CD4-positive, alpha-beta T cell treated with Interleukin-17A for 4 hours (primary cell): ENCODE measurements around the gene ZBED1.
"Not testable (repeated sequence)": the region's sequence is repeated elsewhere in the genome, so short reads cannot be mapped to it uniquely, and the experiment has no call there.

ENCODE experiments used
- DNase-seq: peaks from one replicate; pipeline ENCODE4 v3.0.0-alpha.2; 2020; ENCODE audit warnings: mixed read lengths

Gene ZBED1

GRCh38 chrX:2517055-2517454 is 16.3 kb upstream of the ZBED1 start:
- no peak for DNase-seq

- no peak for DNase-seq
Measured at GRCh38 chrX:2516623-2517022, 15.8 kb upstream of the ZBED1 start.

GRCh38 chrX:2514131-2514530 is 13.4 kb upstream of the ZBED1 start:
- DNase-seq = no peak

- no peak for DNase-seq
Measured at GRCh38 chrX:2513121-2513664, 12.4 kb upstream of the ZBED1 start.

- DNase-seq = no peak
Measured at GRCh38 chrX:2512501-2512900, 11.7 kb upstream of the ZBED1 start.

- no peak for DNase-seq
Measured at GRCh38 chrX:2511326-2511725, 10.6 kb upstream of the ZBED1 start.

GRCh38 chrX:2508648-2509335 is 8.0 kb upstream of the ZBED1 start:
- DNase-seq = no peak

- DNase-seq = no peak
Measured at GRCh38 chrX:2507904-2508627, 7.3 kb upstream of the ZBED1 start.

DNA sequence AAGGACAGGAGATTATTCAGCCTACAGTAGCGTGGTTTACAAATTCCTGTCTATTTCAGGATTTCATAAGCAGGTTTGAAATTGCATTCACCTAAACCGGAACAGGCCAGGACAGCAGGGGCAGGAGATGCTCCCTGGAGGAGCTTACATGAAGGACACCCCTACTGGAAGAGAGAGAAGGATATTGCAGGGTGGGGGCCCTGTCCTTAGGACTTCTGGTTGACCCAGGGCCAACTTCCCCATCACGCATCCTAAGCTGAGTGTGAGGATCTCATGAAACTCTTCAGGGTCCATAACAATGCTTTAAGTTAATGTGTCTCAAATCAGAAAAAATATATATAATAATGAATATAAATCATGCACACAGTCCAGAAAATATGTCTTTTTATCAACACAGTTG is 6.4 kb upstream of the ZBED1 start:
- no peak for DNase-seq

GRCh38 chrX:2505341-2505740 is 4.6 kb upstream of the ZBED1 start:
- not testable (repeated sequence) for DNase-seq

DNA sequence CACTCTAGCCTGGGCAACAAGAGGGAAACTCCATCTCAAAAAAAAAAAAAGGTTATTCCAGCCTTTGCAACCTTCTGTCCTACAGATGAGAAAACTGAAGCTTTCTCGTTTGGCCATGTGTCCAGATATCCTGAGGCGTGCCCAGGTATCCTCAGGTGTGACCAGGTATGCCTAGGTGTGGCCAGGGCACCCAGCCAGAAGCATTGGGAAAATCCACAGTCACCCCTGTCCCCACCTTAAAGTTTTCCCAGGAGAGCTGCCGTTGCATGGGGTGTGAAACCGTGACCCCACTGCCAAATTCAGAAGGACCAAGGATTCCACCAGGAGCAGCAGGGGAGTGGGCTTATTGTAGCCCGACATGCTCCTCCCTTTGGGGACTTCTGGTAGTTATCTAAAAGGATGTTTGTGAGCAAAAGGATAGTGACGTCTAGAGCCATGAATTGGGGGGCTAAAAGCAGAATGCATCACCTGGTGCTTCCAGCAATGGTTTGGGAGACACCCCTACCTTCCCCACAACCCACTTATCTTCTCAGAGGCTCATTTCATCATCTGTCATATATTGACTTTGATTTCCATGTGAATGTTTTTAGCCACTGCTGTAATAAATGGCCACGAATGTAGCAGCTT is 4.0 kb upstream of the ZBED1 start:
- no peak for DNase-seq

DNA sequence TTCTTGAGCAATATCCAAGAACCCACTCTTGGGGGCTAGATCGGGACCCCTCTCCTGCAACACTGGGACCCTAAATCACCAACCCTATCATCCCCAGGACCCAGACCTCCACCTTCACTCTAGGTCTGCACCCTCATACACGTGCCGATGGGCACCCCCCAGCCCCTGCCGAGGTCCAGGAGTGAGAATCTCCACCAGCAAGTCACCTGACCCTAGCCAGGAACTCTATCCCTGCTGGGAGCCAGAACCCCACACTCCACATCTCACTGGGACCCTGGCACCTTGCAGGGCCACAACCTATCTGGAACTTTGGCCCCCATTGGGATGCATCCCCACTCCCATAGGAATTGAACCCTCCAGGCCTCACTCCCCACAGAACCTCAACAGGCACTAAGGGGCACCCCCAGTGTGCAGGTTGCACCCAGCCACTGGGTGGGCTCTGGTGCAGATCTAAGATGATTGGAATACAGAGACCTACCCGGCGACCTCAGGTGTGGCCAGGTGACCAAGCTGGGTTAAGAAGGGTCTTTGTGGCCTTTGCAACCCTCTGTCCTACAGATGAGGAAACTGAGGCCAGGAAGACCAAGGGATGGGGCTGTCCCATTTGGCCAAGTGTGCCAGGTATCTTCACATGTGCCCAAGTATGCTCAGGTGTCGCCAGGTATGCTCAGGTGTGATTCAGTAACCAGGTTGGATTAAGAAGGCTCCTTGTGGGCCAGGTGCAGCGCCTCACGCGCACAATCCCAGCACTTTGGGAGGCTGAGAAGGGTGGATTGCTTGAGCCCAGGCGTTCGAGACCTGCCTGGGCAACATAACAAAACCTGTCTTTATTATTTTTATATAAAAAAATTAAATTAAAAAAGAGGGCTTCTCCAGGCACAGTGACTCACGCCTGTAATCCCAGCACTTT is 3.1 kb upstream of the ZBED1 start:
- DNase-seq = no peak

GRCh38 chrX:2502668-2503519 is 2.1 kb upstream of the ZBED1 start:
- no peak for DNase-seq

GRCh38 chrX:2502120-2502667 is 1.4 kb upstream of the ZBED1 start:
- DNase-seq = no peak

- no peak for DNase-seq
Measured at GRCh38 chrX:2501559-2502102, 855 bp upstream of the ZBED1 start.

DNA sequence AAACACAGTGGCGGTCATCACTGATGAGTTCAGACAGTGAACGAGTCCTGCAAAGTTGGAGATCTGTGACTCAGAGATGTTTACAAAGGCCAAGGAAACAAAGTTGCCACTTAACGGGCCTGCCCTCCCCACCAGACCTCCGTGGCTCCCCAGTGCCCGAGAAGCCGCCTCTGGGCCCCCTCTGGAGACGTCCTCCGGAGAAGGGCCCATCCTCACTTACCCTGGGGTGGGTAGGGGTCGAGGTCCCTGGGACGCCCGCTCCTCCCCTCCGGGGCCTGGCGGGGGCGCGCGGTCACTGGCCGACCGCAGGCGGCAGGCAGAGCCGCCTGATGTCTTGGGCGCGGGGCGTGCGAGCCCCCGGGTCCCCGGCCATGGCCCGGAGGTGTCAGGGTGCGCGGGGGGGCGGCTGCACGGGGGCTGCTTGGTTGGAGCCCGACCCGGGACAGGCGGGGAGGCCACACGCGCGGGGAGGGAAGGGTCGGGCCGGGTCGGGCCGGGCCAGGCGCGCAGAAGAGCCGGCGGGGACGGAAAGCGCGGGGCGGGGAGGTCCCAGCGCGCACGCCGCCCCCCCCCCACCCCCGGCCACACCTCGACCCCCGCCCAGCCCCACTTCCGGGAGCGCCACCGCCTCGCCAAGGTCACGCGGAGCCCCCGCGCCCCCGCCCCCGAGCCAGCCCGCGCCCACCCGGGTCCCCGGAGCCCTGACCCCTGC is 529 bp downstream of the ZBED1 start:
- peak; percentile 62 for DNase-seq

GRCh38 chrX:2499507-2499906 is 1.3 kb downstream of the ZBED1 start:
- no peak for DNase-seq

DNA sequence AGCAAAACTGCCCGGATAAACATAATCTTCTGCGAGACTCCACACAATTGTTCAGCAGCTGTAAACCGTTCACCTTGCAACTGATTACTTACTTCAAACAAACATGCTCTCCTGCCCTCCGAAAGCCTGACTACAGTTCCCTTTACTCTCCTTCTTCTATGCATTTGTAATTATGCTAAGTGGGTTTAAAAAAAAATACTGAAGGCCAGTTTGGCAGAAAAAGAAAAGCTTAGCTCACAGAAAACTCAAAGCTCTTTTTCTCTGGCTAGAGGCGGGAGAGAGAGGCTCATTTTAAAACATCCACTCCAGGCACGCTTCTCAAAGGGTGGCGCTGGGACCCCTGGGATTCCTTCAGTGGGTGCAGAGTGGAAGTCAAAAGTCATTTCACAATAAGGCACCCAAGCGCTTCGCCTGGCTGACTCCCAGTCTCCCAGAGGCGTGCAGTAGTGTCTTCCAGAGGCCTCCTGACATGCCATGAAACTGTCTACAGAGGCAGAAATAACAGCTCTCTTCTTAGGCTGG is 1.9 kb downstream of the ZBED1 start:
- no peak for DNase-seq

GRCh38 chrX:2497961-2498780 is 2.6 kb downstream of the ZBED1 start:
- DNase-seq = no peak
